Dermis microvascular lymphatic vessel endothelial cell (primary cell): Measurements from ENCODE around the gene CASTOR1. TPM values are rescaled to one million over a fixed set of nuclear protein-coding genes. Genes with fewer than 3 reads are reported as not detected.

Experiments used
- DNase-seq, 2 donors: peaks; one replicate each; pipeline versions ENCODE4 v3.0.0 to v3.0.0-alpha.2; 2010; ENCODE audit warnings: low read depth in 2 of 2
- total RNA-seq: library from RNA; depleted of rRNA; stranded (reverse); fragments of >200 nt; gene quantifications from 2 replicates; pipeline ENCODE4 v1.2.1, GENCODE V29; 2014

The CASTOR1 gene
- total RNA-seq, 1 donor from 2014 or later = 5.5 TPM

DNA sequence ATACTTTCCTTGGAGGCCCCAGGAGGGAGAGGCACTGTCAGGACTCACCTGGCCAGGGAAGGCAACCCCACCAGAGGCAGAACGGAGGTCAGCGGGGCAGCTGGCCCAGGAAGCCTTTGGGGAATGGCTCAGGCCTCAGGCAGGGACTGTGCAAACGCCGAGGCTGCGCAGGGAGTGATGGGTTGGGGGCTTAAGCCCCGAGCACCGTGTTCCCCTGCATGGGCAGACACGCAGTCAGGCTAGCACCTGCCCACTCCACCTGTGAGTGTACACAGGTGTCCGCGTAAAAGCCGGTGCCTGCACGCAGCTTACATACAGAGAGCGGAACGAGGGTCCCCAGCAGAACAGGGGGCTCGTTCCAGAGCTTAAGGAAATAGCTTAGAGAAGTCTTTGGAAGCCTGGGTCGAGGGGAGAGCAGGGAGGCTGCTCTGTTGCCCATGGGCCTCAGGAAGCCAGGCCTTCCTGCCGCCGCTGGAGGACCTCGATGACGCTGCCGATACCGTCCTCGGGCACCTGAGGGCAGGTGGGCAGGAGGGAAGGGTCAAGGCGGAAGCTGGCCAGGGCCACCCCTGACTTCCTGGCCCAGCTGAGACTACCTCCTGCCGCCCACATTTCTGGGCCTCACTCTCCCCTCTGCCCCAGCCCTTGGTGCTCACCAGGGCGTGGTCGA lies 4.0 kb downstream of the CASTOR1 start:
- DNase-seq = no peak

DNA sequence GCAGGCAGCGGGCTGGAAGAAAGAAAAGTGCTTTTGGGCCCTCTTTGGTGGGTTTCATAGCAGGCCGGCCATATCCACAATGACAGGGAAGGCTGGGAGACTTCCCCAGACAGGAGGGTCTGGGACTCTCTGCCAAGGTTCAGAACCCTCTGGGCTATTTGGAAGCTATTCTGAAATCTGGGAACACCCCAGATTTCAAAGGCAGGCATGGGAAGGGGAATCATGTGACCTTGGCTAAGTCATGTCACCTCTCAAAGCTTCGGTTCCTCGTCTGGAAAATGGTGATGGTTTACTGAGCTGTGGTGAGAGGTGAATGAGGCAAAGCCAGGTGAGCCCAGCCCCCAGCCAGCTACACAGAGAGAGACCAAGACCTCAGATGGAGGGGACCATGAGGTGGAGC lies 4.6 kb downstream of the CASTOR1 start:
- no peak for DNase-seq

- DNase-seq = no peak
These were observed 5.1 kb downstream of the CASTOR1 start for GRCh38 chr22:30284172-30284571.

GRCh38 chr22:30283342-30283741 lies 6.0 kb downstream of the CASTOR1 start:
- DNase-seq = no peak

GRCh38 chr22:30282616-30283046 lies 6.7 kb downstream of the CASTOR1 start:
- DNase-seq = no peak

GRCh38 chr22:30280505-30280904 lies 8.8 kb downstream of the CASTOR1 start:
- DNase-seq = no peak

DNA sequence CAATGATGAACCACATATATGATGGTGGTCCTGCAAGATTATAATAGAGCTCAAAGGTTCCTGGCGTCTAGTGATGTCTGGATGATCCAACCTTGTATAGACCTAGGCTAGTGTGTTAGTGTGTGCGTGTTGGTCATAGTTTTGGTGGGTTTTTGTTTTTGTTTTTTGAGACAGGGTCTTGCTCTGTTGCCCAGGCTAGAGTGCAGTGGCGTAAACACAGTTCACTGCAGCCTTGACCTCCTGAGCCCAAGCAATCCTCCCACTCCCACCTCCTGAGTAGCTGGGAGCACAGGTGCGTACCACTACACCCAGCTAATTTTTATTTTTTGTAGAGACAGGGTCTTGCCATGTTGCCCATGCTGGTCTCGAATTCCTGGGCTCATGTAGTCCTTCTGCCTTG lies 9.4 kb downstream of the CASTOR1 start:
- no peak for DNase-seq

- no peak for DNase-seq
These were observed 10.1 kb downstream of the CASTOR1 start for GRCh38 chr22:30279046-30279788.

DNA sequence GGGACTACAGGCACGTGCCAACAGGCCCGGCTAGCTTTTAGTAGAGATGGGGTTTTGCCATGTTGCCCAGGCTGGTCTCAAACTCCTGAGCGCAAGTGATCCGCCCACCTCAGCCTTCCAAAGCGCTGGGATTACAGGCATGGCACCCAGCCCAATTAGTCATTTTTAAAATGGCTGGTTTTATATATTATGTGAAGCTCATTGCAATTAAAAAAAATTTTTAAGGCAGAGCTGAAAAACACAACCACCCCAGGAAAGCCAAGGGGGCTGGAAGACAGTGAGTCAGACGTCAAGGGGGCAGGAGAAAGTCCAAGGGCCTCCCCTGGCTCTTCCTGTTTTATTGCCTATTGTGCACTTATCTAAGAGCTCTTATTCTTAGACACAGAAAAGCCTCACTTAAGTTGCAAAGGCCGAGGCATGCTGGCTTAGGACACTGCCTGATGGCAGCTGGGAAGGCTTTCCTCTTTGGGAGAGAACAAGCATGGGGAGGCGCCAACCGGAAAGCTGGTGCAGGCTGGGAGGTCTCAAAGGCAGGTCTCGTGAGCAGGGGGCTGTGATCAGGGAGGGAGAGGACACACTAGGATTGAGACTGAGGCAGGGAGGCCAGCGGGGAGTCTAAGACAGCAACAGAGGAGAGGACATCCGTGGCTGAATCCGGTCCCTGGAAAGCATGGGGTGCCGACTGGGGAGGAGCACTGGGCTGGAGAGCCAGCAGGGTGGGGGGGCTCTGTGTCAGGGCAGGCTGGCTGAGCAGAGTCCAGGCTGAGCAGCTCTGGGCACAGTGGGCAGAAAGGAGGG lies 11.6 kb downstream of the CASTOR1 start:
- DNase-seq = peak in 1 of 2 donors; percentile 67

DNA sequence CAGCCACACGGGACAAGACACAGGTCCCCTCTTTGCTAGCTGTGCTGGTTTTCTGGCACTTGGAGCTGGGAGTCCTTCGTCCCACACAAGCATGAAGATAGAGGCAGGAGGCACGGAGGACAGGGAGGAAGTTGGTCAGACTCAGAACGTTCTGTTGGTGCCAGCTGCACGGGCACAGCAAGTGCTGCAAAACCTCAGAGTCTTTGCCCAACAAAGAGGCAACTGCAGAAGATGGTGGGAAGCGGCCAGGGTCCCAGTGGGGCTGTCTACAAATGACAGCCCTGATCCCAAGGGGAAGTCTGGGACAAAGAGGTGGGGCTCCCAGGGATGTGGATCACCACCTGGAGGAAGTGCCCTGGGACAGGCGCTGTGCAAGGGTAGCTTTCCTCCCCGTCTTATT lies 13.3 kb downstream of the CASTOR1 start:
- DNase-seq = no peak

DNA sequence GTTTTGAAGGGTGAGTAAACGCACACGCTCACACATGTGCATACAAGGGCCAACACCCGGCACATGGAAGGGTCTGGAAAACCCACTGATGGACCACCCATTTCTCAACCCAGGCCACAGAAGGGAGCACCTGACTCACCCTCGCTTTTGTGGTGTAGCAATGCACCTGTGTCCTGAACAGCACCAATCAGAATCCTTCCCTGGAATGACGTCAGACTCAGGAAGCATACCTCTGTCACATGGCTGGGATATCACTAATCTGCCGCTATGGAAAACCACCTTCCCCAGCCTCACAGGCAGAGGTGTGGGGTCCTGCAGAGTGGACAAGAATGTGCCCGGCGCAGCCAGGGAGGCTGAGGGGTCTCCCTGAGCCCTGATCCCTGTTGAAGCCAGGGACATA lies 13.7 kb downstream of the CASTOR1 start:
- no peak for DNase-seq

GRCh38 chr22:30274437-30274812 lies 14.9 kb downstream of the CASTOR1 start:
- DNase-seq = no peak

DNA sequence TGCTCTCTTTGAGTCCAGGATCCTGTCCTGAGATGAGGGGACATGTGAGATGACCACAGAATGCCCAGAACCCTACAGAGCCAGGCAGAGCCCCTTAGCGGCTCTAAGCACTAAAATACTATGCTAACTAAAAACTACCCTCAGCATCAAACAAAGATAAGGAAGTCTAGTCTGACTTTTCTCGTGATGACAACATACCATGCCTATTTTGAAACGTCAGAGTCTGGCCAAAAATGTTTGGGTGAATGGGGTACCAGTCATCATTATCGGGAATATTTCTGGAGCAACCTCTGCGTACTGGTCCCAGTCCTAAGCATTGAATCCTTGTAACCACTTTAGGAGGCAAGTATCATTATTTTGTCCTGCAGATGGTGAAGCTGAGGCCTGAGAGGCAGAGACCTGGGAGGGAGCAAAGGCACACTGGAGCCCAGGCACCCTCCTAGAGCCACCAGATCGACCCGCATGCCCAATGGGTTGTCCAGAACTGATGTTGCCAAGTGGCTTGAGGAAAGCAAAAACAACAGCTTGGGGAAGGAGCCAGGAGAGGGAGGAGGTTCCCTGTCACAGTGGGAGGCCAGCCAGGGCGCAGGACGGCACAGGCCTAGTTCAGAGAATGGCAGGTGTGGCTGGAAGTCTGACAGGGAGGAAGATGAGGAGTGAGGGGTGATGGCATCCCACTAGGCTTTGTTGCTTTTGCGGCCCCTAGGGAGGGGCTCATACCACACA lies 15.4 kb downstream of the CASTOR1 start:
- DNase-seq = no peak

DNA sequence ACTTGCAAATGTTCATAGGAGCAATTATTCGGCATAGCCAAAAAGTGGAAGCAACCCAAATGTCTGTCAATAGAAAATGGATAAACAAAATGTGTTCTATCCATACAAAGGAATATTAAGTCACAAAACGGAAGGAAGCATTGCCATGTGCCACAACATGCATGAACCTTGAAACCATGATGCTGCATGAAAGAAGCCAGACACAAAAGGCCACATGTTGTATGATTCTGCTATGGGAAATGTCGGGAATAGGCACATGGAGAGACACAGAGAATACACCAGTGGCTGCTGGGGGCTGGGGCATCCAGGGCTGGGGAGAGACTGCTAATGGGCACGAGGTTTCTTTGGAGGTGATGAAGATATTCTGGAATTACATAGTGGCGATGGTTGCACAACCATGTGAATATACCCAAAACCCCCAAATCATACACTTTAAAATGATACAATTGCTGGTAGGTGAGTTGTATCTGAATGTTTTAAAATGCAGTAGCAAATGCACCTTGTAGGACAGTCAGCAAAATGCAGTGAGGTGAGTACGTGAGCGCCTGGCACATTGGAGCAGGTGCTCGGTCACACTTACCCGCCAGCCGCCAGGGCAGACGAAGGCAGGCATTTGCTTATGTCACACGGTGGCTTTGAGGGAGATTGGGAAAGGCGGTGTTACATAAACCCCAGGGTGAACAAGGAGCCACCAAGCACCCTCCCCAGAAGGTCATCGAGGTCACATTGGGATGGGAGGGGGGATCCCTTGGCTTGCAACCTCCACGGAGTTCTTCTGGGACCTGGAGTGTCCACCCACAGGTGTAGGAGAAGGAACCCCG lies 16.3 kb downstream of the CASTOR1 start:
- DNase-seq = no peak

DNA sequence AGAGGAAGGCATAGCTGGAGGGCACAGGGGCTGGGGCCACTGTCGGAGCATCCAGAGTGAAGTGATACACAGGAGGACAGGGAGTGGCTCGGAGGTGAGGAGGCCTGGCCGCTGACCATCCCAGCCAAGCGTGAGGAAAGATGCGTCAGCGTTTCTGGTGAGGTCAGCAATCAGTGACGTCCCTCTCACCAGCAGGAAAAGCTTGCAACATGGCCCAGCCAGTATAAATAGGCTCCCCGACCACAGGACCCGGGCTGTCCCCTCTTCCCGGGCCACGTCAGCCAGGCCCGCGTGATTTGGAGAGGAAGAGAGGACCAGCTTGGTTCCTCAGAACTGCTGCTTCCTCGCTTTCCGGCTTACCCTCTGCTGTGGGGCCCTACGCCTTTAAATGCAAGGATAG lies 18.5 kb downstream of the CASTOR1 start:
- DNase-seq = peak; percentile 82 to 85

DNA sequence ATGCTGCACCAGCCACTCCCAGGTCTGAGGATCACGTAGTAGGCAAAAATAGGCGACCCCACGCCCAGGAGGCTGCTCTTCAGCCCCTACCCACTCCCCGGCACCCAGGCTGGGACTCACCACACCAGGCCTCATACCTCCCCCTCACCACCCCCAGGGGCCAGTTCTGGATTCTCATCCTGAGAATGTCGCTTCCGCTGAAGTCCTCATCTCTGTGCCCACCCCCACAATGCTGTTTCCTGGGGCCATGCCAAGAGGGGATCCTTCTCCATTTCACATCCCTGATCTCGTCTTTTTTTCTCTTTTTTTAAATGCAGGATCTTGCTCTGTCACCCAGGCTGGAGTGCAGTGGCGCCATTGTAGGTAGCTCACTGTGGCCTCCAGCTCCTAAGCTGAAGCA lies 21.0 kb downstream of the CASTOR1 start:
- DNase-seq = no peak

GRCh38 chr22:30267382-30268302 lies 21.7 kb downstream of the CASTOR1 start:
- DNase-seq = no peak

GRCh38 chr22:30266445-30267381 lies 22.6 kb downstream of the CASTOR1 start, which contains the start of gene OSM:
TSS of gene OSM (minus strand) at chr22:30266851. CDS start at chr22:30266799, 52 bp downstream.
- peak in 1 of 2 donors; percentile 32 for DNase-seq
